Muscle of leg (tissue), 11 donors: Measurements from ENCODE around the gene COX6A2. TPM values are rescaled to one million over a fixed set of nuclear protein-coding genes. Genes with fewer than 3 reads are reported as not detected.
A peak's percentile ranks its signal among the peaks of the same experiment; 100 is the strongest.
"Not testable (repeated sequence)": the region's sequence is repeated elsewhere in the genome, so short reads cannot be mapped to it uniquely, and the experiment has no call there.

Experiments
- DNase-seq: peaks from one replicate; pipeline ENCODE4 v3.0.0; 2013
- H3K27ac ChIP-seq: one replicate; pipeline ENCODE4 v1.5.1; 2013; ENCODE audit warnings: mild to moderate bottlenecking, low read length, control low read depth
- H3K27me3 ChIP-seq: one replicate; pipeline ENCODE4 v1.6.1; 2013; ENCODE audit warnings: low read length; ENCODE audit not compliant: control insufficient read depth, insufficient read depth
- H3K36me3 ChIP-seq: one replicate; pipeline ENCODE4 v1.6.1; 2013; ENCODE audit warnings: low read length; ENCODE audit not compliant: control insufficient read depth, insufficient read depth
- H3K4me1 ChIP-seq: one replicate; pipeline ENCODE4 v1.6.1; 2013; ENCODE audit warnings: low read length; ENCODE audit not compliant: control insufficient read depth, insufficient read depth
- H3K4me3 ChIP-seq: one replicate; pipeline ENCODE4 v1.5.1; 2013; ENCODE audit warnings: low read length, control low read depth
- H3K9me3 ChIP-seq: replicated peaks from 2 replicates; pipeline ENCODE4 v1.6.1; 2013; ENCODE audit warnings: low read depth, low read length; ENCODE audit not compliant: control insufficient read depth
- WGBS: methylation state at CpG from one replicate; pipeline ENCODE4 v1.1.5; 2013; ENCODE audit warnings: missing lambda C conversion rate; ENCODE audit not compliant: insufficient coverage; 5-methylcytosine and 5-hydroxymethylcytosine counted together
- polyA plus RNA-seq, 8 donors: library from polyadenylated mRNA; unstranded; fragments of 120-200 nt; gene quantifications; one replicate each; pipeline versions ENCODE4 v1.2.1 to v1.2.3, GENCODE V29; 2013; ENCODE audit warnings: inconsistent platforms in 1 of 8, low replicate concordance in 1 of 8; ENCODE audit not compliant: insufficient read length in 8 of 8, insufficient read depth in 1 of 8
- total RNA-seq: library from RNA; stranded (reverse); fragments of 120-200 nt; gene quantifications from one replicate; pipeline ENCODE4 v1.2.4, GENCODE V29; 2013

COX6A2 gene
- total and polyA plus RNA-seq, 9 donors: 131 to 387 (median 280) TPM

DNA sequence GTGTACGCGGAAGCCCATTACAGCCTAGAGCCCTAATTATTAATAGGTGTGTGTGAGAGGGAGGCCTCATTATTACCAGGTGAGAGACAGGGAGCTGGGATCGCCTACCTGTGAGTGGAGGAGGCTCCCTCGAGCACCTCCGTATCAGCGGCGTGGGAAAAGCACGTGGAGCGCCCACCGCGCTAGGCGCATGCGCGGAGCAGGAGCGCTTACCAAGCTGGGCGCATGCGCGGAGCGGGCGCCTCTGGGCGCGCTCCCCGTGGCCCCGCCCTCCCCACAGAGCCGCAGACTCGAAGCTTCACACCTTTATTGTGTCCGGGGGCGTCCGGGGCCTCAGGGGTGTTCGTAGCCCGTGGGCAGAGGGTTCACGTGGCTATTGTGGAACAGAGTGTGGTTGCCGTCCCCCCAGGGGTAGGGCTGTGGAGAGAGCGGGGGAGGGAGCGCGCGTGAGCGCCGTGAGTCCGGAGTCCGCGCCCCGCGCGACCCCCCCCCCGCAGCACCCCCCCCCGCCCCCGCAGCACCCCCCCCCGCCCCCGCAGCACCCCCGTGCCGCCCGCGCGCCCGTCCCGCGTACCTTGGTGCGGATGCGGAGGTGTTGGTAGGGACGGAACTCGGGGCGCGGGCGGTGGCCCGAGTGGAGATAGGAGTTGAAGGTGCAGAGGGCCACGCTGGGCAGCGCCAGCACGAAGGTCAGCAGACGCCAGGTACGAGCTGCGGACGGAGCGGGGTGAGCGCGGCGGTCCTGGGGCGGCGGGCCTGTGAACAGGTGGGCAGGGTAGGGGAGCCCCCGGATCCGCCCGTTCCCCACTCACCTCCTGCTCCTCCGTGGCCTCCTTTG, 500 bp downstream of the COX6A2 start:
- H3K27ac ChIP-seq: peak overlapping the region; percentile 88
- peaks cover 8% of the 10 kb centered on the region for H3K27me3 ChIP-seq
- peaks cover 24% of the 10 kb centered on the region for H3K4me1 ChIP-seq
- H3K9me3 ChIP-seq: no peaks in the 10 kb centered on the region
- peak overlapping the region; percentile 47 for H3K4me3 ChIP-seq
- peaks cover 6% of the 10 kb centered on the region for H3K36me3 ChIP-seq
- peak; percentile 73 for DNase-seq
- 20% methylated on average over 49 of the region's 83 CpGs for WGBS

DNA sequence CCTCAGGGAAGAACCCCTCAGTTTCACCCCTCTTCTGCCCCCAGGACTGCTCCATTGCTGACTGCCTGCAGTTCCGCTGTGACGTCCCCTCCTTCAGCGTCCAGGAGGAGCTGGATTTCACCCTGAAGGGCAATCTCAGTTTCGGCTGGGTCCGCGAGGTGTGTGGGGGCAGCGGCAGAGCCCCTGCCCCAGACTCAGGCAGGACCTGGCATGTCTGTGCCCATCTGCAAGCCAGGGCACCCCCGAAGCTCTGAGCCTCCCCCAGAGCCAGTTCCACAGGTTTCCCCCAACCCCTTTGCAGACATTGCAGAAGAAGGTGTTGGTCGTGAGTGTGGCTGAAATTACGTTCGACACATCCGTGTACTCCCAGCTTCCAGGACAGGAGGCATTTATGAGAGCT, 4.4 kb downstream of the COX6A2 start:
- H3K9me3 ChIP-seq: no peaks in the 10 kb centered on the region
- H3K4me3 ChIP-seq: no peak overlapping the region
- DNase-seq: no peak
- H3K27me3 ChIP-seq: peaks cover 8% of the 10 kb centered on the region
- H3K4me1 ChIP-seq: peaks cover 13% of the 10 kb centered on the region
- no peak overlapping the region for H3K27ac ChIP-seq
- WGBS: 56% methylated on average over 5 of the region's 12 CpGs
- peaks cover 6% of the 10 kb centered on the region for H3K36me3 ChIP-seq

DNA sequence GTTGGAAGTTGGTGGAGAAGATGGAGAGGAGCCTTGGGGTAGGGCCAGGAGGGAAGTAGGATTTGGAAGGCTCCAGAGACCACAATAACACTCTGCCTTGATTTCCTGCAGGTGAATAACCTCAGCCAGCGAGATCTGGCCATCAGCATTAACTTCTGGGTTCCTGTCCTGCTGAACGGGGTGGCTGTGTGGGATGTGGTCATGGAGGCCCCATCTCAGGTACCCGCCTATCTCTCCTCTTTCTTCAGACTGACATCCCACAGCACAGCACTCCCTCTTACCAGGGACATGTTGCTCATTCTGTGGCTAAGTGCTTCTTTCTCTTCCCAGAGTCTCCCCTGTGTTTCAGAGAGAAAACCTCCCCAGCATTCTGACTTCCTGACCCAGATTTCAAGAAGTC, 4.9 kb downstream of the COX6A2 start:
- H3K4me3 ChIP-seq: no peak overlapping the region
- peaks cover 6% of the 10 kb centered on the region for H3K36me3 ChIP-seq
- DNase-seq: no peak
- H3K27ac ChIP-seq: no peak overlapping the region
- peaks cover 7% of the 10 kb centered on the region for H3K27me3 ChIP-seq
- H3K4me1 ChIP-seq: peaks cover 10% of the 10 kb centered on the region
- WGBS: no CpG with 5 or more reads among the region's 3 CpGs
- H3K9me3 ChIP-seq: no peaks in the 10 kb centered on the region

DNA sequence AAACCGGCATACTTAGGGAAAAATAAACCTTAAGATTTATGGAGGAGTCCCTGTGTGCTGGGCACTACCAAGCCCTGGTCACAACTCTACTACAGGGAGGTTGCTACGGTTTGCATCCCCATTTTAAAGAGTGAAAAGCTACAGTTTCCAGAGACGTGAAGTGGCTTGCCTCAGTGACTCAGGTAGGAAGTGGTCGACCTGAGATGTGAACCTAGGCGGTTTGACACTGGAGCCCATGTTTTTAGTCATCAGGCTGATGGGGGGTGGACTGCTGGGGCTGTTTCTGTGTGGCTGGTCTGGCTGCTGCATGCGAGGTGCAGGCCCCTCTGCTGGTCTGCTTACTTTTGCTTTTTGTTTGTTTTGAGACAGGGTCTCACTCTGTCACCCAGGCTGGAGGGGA, 6.6 kb downstream of the COX6A2 start:
- H3K27me3 ChIP-seq: no peaks in the 10 kb centered on the region
- H3K4me3 ChIP-seq: no peak overlapping the region
- H3K36me3 ChIP-seq: peaks cover 4% of the 10 kb centered on the region
- 54% methylated on average over 4 of the region's 6 CpGs for WGBS
- no peak overlapping the region for H3K27ac ChIP-seq
- no peak for DNase-seq
- no peaks in the 10 kb centered on the region for H3K9me3 ChIP-seq
- H3K4me1 ChIP-seq: no peaks in the 10 kb centered on the region

DNA sequence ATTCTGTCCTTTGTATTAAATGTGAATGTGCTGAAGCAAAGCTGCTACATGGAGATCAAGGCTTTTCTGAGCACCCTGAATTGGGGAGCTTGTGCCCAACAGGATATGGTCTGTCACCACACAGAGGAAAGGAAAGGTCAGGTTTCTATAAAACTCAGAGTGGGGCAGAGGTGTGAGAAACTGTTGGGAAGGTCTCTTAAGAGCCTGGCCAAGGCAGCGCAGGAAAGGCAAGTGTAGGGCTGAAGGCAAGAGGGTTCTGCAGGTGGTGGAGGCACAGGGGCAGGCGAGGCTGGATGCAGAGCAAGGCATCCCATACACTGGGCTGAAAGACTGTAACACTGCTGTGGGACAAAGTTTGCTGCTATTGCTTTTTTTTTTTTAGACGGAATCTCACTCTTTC, 8.1 kb downstream of the COX6A2 start:
- Histone ChIP-seq H3K4me3 (no peak overlapping the region), H3K9me3 (no peaks in the 10 kb centered on the region), H3K36me3 (no peaks in the 10 kb centered on the region), H3K27ac (no peak overlapping the region), H3K27me3 (peaks cover 2% of the 10 kb centered on the region), H3K4me1 (no peaks in the 10 kb centered on the region)
- WGBS: 54% methylated on average over 1 of the region's 3 CpGs
- no peak for DNase-seq

GRCh38 chr16:31417916-31418315, 10.2 kb downstream of the COX6A2 start:
- DNase-seq: no peak
- no peak overlapping the region for H3K27ac ChIP-seq
- no peaks in the 10 kb centered on the region for H3K36me3 ChIP-seq
- H3K4me3 ChIP-seq: no peak overlapping the region
- no peaks in the 10 kb centered on the region for H3K4me1 ChIP-seq
- H3K9me3 ChIP-seq: no peaks in the 10 kb centered on the region
- H3K27me3 ChIP-seq: peaks cover 7% of the 10 kb centered on the region
- 85% methylated on average over 4 of the region's 5 CpGs for WGBS

- H3K27ac ChIP-seq, H3K36me3 ChIP-seq, DNase-seq, H3K4me3 ChIP-seq, H3K4me1 ChIP-seq, H3K27me3 ChIP-seq, H3K9me3 ChIP-seq: not testable (repeated sequence)
- no CpG with 5 or more reads among the region's 2 CpGs for WGBS
Measured at GRCh38 chr16:31417036-31417435, 11.1 kb downstream of the COX6A2 start.

DNA sequence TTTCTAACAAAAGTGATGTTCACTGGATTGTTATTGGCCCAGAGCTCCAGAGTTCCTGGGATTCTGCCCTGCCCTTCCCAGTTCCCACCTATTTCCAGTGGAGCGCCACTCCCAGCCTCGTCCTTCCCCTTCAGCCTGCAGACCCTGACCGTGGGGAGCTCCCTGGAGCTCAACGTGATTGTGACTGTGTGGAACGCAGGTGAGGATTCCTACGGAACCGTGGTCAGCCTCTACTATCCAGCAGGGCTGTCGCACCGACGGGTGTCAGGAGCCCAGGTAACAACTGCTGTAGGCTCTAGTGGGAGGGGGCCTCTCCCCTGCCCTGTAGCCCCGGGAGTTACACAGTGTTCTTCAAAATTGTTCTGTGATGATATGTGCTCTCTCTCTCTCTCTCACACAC, 11.8 kb downstream of the COX6A2 start:
- peaks cover 7% of the 10 kb centered on the region for H3K27me3 ChIP-seq
- no peak overlapping the region for H3K4me3 ChIP-seq
- H3K27ac ChIP-seq: no peak overlapping the region
- H3K36me3 ChIP-seq: no peaks in the 10 kb centered on the region
- 70% methylated on average over 3 of the region's 11 CpGs for WGBS
- H3K9me3 ChIP-seq: no peaks in the 10 kb centered on the region
- H3K4me1 ChIP-seq: no peaks in the 10 kb centered on the region
- DNase-seq: no peak

DNA sequence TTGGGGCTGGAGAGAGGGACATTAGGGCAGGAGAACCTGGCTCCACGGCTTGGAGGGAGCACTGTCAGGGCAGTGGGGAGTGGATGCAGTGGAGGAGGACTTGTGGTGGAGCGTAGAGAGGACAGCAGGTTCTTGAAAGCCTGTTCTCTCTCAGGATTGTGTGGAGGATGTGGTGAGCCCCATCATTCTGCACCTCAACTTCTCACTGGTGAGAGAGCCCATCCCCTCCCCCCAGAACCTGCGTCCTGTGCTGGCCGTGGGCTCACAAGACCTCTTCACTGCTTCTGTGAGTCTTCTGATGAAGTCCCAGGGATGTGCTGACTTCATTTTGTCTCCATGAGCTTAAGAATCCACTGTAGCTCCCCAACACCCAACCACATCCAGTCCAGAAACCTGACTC, 13.5 kb downstream of the COX6A2 start:
- Histone ChIP-seq H3K9me3 (no peaks in the 10 kb centered on the region), H3K27ac (no peak overlapping the region), H3K4me1 (no peaks in the 10 kb centered on the region), H3K27me3 (peaks cover 7% of the 10 kb centered on the region), H3K4me3 (no peak overlapping the region), H3K36me3 (no peaks in the 10 kb centered on the region)
- WGBS: 86% methylated on average over 3 of the region's 4 CpGs
- DNase-seq: no peak

DNA sequence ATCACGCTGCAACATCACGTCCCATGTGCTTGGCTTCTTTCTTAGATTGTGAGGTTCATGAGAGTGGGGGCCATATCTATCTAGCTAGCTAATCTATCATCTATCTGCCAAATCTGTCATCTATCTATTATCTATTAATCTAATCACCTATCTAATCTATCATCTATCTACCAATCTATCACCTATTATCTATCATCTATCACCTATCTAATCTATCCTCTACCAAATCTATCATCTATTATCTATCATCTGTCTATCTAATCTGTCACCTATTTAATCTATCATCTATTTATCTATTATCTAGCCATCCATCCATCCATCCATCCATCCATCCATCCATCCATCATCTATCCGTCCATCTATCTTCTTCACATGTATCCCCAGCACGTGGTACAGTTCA, 14.2 kb downstream of the COX6A2 start:
- no CpG with 5 or more reads among the region's 4 CpGs for whole genome bisulfite sequencing
- H3K4me3 ChIP-seq: no peak overlapping the region
- no peak overlapping the region for H3K27ac ChIP-seq
- no peaks in the 10 kb centered on the region for H3K4me1 ChIP-seq
- DNase-seq: no peak
- H3K27me3 ChIP-seq: peaks cover 7% of the 10 kb centered on the region
- no peaks in the 10 kb centered on the region for H3K36me3 ChIP-seq
- H3K9me3 ChIP-seq: no peaks in the 10 kb centered on the region

GRCh38 chr16:31413381-31413780, 14.8 kb downstream of the COX6A2 start:
- no peak overlapping the region for H3K27ac ChIP-seq
- H3K27me3 ChIP-seq: peaks cover 10% of the 10 kb centered on the region
- WGBS: 81% methylated on average over 5 of the region's 5 CpGs
- H3K4me3 ChIP-seq: no peak overlapping the region
- no peak for DNase-seq
- no peaks in the 10 kb centered on the region for H3K9me3 ChIP-seq
- H3K36me3 ChIP-seq: no peaks in the 10 kb centered on the region
- no peaks in the 10 kb centered on the region for H3K4me1 ChIP-seq
